CD4-positive, CD25-positive, alpha-beta regulatory T cell (primary cell): ENCODE measurements around the gene PIH1D2. TPM values are rescaled to one million over a fixed set of nuclear protein-coding genes. Genes with fewer than 3 reads are reported as not detected.

Experiments
- ATAC-seq, 2 donors: fragments of 150-1000 bp; cut with Tn5 transposase; one replicate each; pipeline ENCODE4 v1.10.0; 2021; ENCODE audit warnings: low read depth in 2 of 2, moderate number of reproducible peaks in 2 of 2, moderate library complexity in 1 of 2
- DNase-seq, 3 donors: peaks; one replicate each; pipeline versions ENCODE4 v3.0.0 to v3.0.0-alpha.2; 2012 to 2022; ENCODE audit warnings: mixed read lengths in 1 of 3
- H3K27ac ChIP-seq: one replicate; pipeline ENCODE4 v1.7.0; 2013; ENCODE audit warnings: mild to moderate bottlenecking, low read length; ENCODE audit not compliant: insufficient read depth, poor library complexity, severe bottlenecking
- H3K27me3 ChIP-seq: one replicate; pipeline ENCODE4 v1.7.0; 2013; ENCODE audit warnings: low read length; ENCODE audit not compliant: control insufficient read depth, insufficient read depth
- H3K36me3 ChIP-seq: one replicate; pipeline ENCODE4 v1.7.0; 2013; ENCODE audit warnings: mild to moderate bottlenecking, low read length, moderate library complexity; ENCODE audit not compliant: control insufficient read depth, insufficient read depth
- H3K4me1 ChIP-seq: 2 replicates; pipeline ENCODE4 v1.7.0; 2013; ENCODE audit warnings: mild to moderate bottlenecking, low read length; ENCODE audit not compliant: insufficient read depth, control insufficient read depth, poor library complexity, severe bottlenecking
- H3K4me3 ChIP-seq: one replicate; pipeline ENCODE4 v1.7.0; 2013; ENCODE audit warnings: low read depth, mild to moderate bottlenecking, low read length, moderate library complexity
- H3K9me3 ChIP-seq, 2 experiments: 1 replicate in 1 of 2; 2 replicates in 1 of 2; pipeline ENCODE4 v1.7.0; 2013; ENCODE audit warnings: low read length in 2 of 2, mild to moderate bottlenecking in 1 of 2, moderate library complexity in 1 of 2; ENCODE audit not compliant: control insufficient read depth in 2 of 2
- H3K27ac Mint-ChIP-seq, 3 donors: one replicate each; pipeline ENCODE4 v1.8.0; 2020 to 2022; ENCODE audit warnings: mild to moderate bottlenecking in 3 of 3, mixed read lengths in 3 of 3, moderate library complexity in 2 of 3
- H3K27me3 Mint-ChIP-seq: one replicate; pipeline ENCODE4 v1.8.0; 2022; ENCODE audit warnings: mild to moderate bottlenecking, mixed read lengths
- H3K36me3 Mint-ChIP-seq: one replicate; pipeline ENCODE4 v1.8.0; 2020; ENCODE audit warnings: mixed read lengths
- H3K4me1 Mint-ChIP-seq, 4 donors: one replicate each; pipeline ENCODE4 v1.8.0; 2020 to 2022; ENCODE audit warnings: mixed read lengths in 4 of 4, mild to moderate bottlenecking in 1 of 4
- H3K4me3 Mint-ChIP-seq, 4 donors: one replicate each; pipeline ENCODE4 v1.8.0; 2020 to 2022; ENCODE audit warnings: mild to moderate bottlenecking in 4 of 4, mixed read lengths in 4 of 4, moderate library complexity in 3 of 4
- H3K9me3 Mint-ChIP-seq, 7 donors: one replicate each; pipeline ENCODE4 v1.8.0; 2020 to 2022; ENCODE audit warnings: mixed read lengths in 7 of 7, mild to moderate bottlenecking in 3 of 7, moderate library complexity in 2 of 7
- polyA plus RNA-seq, 4 donors: library from polyadenylated mRNA; unstranded; fragments of 300-500 nt; fragmentation: Illumina TruSeq; gene quantifications; one replicate each; pipeline ENCODE4 v1.2.3, GENCODE V29; 2021
- total RNA-seq: library from RNA; stranded (reverse); gene quantifications from one replicate; pipeline ENCODE4 v1.2.3, GENCODE V29; 2022

The PIH1D2 gene
- total and polyA plus RNA-seq, 5 donors from 2014 or later = 0.47 TPM; not detected in 4

DNA sequence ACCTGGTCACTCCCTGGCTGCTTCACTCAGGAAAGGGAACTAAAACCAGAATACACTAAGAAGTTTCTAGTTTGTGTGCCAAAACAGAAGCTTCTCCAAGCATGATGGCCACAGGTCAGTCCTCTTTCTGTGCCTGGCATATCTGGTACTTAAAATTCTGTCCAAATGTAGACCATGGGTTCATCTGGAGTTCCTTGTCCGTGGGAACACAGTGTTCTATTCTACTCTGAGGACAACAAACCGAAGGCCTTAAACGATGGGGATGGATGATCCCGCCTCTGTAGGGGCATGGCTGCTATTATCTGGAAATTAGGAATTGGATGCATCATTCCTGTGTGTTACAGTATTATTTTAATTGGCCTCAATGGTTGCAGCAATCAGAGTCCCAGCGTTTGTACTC lies 54.8 kb downstream of the PIH1D2 start:
- no peak overlapping the region for H3K27ac Mint-ChIP-seq
- H3K27me3 Mint-ChIP-seq = no peaks in the 10 kb centered on the region
- peaks cover 3 to 9% (median 5%) of the 10 kb centered on the region in 4 donors for H3K4me1 Mint-ChIP-seq
- ATAC-seq (no peak), DNase-seq (no peak)
- no peaks in the 10 kb centered on the region for H3K9me3 Mint-ChIP-seq
- Histone ChIP-seq H3K27me3 (no peaks in the 10 kb centered on the region), H3K27ac (no peak overlapping the region), H3K4me1 (peaks cover 5% of the 10 kb centered on the region), H3K4me3 (no peak overlapping the region), H3K9me3 (no peaks in the 10 kb centered on the region), H3K36me3 (no peaks in the 10 kb centered on the region)
- H3K4me3 Mint-ChIP-seq = no peak overlapping the region
- no peaks in the 10 kb centered on the region for H3K36me3 Mint-ChIP-seq

Other genes starting within 250 kb of the PIH1D2 start
- gene ALG9, start 202.4 kb downstream of the PIH1D2 start, total RNA-seq = 30.6 TPM
- gene ALG9, start 202.4 kb downstream of the PIH1D2 start, polyA plus RNA-seq = 10 to 100 TPM; 13.9 to 18.4 (median 15.4) TPM
- gene FDXACB1, start 194.9 kb downstream of the PIH1D2 start, total RNA-seq = 2.7 TPM
- 1 to 10 TPM; 5.0 to 8.3 (median 6.1) TPM for gene FDXACB1, start 194.9 kb downstream of the PIH1D2 start, polyA plus RNA-seq
- gene CFAP68, start 194.5 kb downstream of the PIH1D2 start, total RNA-seq = 8.3 TPM
- 10 to 100 TPM; 24.6 to 44.6 (median 27.4) TPM for gene CFAP68, start 194.5 kb downstream of the PIH1D2 start, polyA plus RNA-seq
- gene CRYAB, start 162.2 kb downstream of the PIH1D2 start, total RNA-seq = not detected
- gene CRYAB, start 162.2 kb downstream of the PIH1D2 start, polyA plus RNA-seq = not detected
- gene HSPB2, start 161.3 kb downstream of the PIH1D2 start, total RNA-seq = not detected
- not detected for gene HSPB2, start 161.3 kb downstream of the PIH1D2 start, polyA plus RNA-seq
- not detected for gene C11orf52, start 155.1 kb downstream of the PIH1D2 start, total RNA-seq
- gene C11orf52, start 155.1 kb downstream of the PIH1D2 start, polyA plus RNA-seq = under 1 TPM in 1 of 4 donors, not detected in 3; 0.41 TPM
- 3.9 TPM for gene DIXDC1, start 136.7 kb downstream of the PIH1D2 start, total RNA-seq
- 1 to 10 TPM in 3 of 4 donors, under 1 TPM in 1; 0.78 to 1.5 (median 1.3) TPM for gene DIXDC1, start 136.7 kb downstream of the PIH1D2 start, polyA plus RNA-seq
- gene DLAT, start 48.6 kb downstream of the PIH1D2 start, total RNA-seq = 16.3 TPM
- gene DLAT, start 48.6 kb downstream of the PIH1D2 start, polyA plus RNA-seq = 10 to 100 TPM; 22.8 to 26.8 (median 24.2) TPM
- 11.2 TPM for gene NKAPD1, start 282 bp upstream of the PIH1D2 start, total RNA-seq
- gene NKAPD1, start 282 bp upstream of the PIH1D2 start, polyA plus RNA-seq = 10 to 100 TPM; 11.0 to 13.1 (median 11.8) TPM
- 14.5 TPM for gene TIMM8B, start 12.7 kb upstream of the PIH1D2 start, total RNA-seq
- gene TIMM8B, start 12.7 kb upstream of the PIH1D2 start, polyA plus RNA-seq = 10 to 100 TPM; 60.8 to 91.3 (median 75.0) TPM
- 37.0 TPM for gene SDHD, start 12.9 kb upstream of the PIH1D2 start, total RNA-seq
- gene SDHD, start 12.9 kb upstream of the PIH1D2 start, polyA plus RNA-seq = 100 to 1,000 TPM; 148 to 200 (median 182) TPM
- 1.4 TPM for gene IL18, start 90.1 kb upstream of the PIH1D2 start, total RNA-seq
- gene IL18, start 90.1 kb upstream of the PIH1D2 start, polyA plus RNA-seq = not detected
- 0.67 TPM for gene TEX12, start 93.4 kb upstream of the PIH1D2 start, total RNA-seq
- under 1 TPM in 1 of 4 donors, not detected in 3; 0.44 TPM for gene TEX12, start 93.4 kb upstream of the PIH1D2 start, polyA plus RNA-seq
- gene BCO2, start 101.5 kb upstream of the PIH1D2 start, total RNA-seq = 0.81 TPM
- not detected for gene BCO2, start 101.5 kb upstream of the PIH1D2 start, polyA plus RNA-seq
- 71.5 TPM for gene PTS, start 152.4 kb upstream of the PIH1D2 start, total RNA-seq
- 10 to 100 TPM in 2 of 4 donors, 1 to 10 TPM in 2; 7.1 to 12.0 (median 10.4) TPM for gene PTS, start 152.4 kb upstream of the PIH1D2 start, polyA plus RNA-seq
- not detected for gene PLET1, start 186.8 kb upstream of the PIH1D2 start, total RNA-seq
- gene PLET1, start 186.8 kb upstream of the PIH1D2 start, polyA plus RNA-seq = not detected